GM19468 (cell line): ENCODE measurements around the gene MYO15B.

ENCODE experiments used
- ATAC-seq: cut with Tn5 transposase; IDR thresholded peaks from one replicate; pipeline ENCODE4 v1.9.1; 2021; ENCODE audit warnings: mild to moderate bottlenecking, moderate library complexity, moderate number of reproducible peaks; ENCODE audit not compliant: unreplicated experiment; ENCODE audit errors: extremely low read depth

MYO15B gene

DNA sequence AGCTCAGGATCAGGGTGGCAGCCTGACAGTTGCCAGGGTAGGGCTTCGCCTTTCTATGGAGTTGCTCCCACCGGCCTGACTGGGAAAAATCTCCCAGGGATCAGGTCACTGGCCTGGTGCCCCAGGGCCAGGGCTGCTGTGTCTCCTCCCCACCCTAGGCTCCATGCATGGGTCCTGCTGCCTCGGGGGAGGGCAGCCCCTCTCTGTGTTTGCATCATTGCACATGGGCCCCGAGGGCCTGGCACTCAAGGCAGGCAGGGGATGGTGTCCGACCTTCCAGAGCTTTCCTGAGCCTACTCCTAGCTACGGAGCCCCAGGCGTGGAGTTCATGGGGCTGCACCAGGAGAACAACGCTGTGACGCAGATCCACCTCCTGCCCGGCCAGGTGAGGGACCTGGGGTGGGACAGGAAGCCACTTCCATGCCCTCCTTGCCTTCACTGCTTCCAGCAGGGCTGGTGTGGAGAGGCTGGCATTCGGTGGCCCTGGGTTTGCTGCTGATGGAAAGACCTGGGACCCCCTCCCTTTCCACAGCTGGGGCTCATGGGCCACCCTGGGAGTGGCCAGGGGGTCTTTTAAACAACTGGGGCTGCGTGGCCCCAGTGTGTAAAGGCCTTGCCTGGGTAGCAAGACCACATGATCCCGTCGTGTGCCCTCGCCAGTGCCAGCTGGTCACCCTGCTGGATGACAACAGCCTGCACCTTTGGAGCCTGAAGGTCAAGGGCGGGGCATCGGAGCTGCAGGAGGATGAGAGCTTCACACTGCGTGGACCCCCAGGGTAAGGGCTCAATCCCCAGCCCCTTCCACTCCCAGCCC, 29.5 kb upstream of the MYO15B start:
- no peak for ATAC-seq

GRCh38 chr17:75558666-75559530, 28.7 kb upstream of the MYO15B start:
- ATAC-seq, result no peak

DNA sequence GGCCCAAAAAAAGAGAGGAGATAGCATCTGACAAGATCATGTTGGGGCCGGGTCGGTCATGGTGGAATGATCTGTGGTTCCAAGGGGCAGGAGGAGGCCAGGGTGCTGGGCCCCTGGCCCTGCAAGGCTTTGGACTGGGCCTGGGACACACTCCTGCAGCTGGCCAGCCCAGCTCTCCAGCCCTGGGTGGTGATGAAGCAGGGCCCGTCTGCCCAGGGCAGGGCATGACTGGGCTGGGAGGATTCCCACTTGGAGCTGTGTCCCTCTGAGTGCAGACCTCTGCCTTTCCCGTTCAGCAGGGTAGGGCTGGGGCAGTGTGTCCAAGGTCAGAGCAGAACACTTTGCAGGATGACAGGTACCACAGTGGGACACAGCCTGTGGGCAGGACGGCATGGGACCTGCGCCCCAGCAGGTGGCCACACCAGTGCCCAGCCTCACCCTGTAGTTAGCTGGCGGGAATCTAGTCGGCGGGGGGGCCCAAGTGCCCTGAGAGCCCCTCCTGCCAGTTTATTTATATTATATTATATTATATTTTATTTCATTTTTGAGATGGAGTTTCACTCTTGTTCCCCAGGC, 27.6 kb upstream of the MYO15B start:
- ATAC-seq, result no peak

- ATAC-seq, result no peak
These were observed 25.5 kb upstream of the MYO15B start for GRCh38 chr17:75561927-75562603.

- ATAC-seq, result no peak
These were observed 24.4 kb upstream of the MYO15B start for GRCh38 chr17:75563063-75563758.

GRCh38 chr17:75564195-75564594, 23.4 kb upstream of the MYO15B start:
- no peak for ATAC-seq

- no peak for ATAC-seq
These were observed 22.5 kb upstream of the MYO15B start for GRCh38 chr17:75565066-75565465.

GRCh38 chr17:75565618-75566017, 22.0 kb upstream of the MYO15B start:
- ATAC-seq, result no peak

- ATAC-seq, result no peak
These were observed 21.2 kb upstream of the MYO15B start for GRCh38 chr17:75566416-75566815.

- ATAC-seq, result no peak
These were observed 20.8 kb upstream of the MYO15B start for GRCh38 chr17:75566834-75567233.

DNA sequence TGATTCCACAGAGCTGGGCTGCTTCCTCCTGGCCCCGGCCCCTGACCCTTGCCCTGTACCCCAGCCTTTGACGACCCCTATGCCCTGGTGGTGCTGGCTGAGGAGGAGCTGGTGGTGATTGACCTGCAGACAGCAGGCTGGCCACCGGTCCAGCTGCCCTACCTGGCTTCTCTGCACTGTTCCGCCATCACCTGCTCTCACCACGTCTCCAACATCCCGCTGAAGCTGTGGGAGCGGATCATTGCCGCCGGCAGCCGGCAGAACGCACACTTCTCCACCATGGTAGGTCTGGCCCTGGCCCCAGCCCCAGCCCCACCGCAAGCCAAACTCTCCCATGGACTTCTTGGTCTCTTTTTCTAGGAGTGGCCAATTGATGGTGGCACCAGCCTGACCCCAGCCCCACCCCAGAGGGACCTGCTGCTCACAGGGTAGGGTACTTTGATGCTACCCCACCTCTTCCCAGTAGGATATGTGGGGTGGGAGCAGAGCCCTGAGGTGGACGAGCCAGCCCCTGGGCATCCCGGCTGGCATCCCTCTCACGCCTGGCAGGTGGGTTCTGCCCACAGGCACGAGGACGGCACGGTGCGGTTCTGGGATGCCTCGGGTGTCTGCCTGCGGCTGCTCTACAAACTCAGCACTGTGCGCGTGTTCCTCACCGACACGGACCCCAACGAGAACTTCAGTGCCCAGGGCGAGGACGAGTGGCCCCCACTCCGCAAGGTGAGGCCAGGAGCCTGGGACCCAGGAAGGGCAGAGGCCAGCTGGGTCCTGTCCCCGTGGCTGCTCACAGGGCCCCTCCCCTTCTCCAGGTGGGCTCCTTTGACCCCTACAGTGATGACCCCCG, 19.0 kb upstream of the MYO15B start:
- no peak for ATAC-seq

GRCh38 chr17:75570034-75570676, 17.4 kb upstream of the MYO15B start:
- ATAC-seq, result no peak

- no peak for ATAC-seq
These were observed 16.8 kb upstream of the MYO15B start for GRCh38 chr17:75570772-75571171.

DNA sequence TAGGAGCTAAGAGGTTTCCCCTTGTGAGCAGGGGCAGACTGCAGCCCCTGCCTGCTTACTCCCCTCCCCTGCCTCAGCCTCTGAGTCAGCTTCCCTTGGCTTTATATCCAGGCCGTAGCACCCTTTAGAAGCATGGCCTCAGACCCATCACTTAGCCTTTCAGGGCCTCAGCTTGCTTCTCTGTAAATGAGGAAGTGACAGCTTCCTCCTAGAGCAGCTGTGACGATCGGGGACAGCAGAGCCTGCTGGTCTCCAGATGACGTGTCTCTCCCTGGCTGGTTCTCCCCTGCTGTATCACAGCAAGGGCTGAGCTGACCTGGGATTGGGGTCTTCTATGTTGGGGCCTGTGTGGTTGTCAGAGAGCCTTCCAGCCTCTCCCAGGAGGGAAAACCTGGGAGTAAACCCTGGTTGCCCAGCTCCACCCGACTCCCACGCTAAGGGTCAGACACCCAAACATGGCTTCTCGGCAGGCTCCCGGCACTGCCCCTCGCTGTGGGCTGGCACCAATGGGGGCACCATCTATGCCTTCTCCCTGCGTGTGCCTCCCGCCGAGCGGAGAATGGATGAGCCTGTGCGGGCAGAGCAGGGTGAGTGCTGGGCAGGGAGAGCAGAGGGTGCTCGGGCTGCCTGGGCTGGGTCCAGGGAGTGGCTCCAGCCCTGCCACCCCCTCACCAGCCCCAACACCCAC, 16.3 kb upstream of the MYO15B start:
- no peak for ATAC-seq

DNA sequence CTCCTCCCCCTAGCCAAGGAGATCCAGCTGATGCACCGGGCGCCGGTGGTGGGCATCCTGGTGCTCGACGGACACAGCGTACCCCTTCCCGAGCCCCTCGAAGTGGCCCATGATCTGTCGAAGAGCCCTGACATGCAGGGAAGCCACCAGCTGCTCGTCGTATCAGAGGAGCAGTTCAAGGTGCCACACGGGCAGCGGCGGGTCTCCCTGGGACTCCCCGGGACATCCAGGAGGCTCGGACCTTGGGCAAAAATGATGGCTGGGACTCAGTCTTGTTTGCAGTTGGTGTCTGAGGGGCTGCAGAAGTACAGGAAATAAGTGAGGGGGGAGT, 15.8 kb upstream of the MYO15B start:
- ATAC-seq, result no peak

GRCh38 chr17:75572713-75573539, 14.7 kb upstream of the MYO15B start:
- ATAC-seq, result no peak

DNA sequence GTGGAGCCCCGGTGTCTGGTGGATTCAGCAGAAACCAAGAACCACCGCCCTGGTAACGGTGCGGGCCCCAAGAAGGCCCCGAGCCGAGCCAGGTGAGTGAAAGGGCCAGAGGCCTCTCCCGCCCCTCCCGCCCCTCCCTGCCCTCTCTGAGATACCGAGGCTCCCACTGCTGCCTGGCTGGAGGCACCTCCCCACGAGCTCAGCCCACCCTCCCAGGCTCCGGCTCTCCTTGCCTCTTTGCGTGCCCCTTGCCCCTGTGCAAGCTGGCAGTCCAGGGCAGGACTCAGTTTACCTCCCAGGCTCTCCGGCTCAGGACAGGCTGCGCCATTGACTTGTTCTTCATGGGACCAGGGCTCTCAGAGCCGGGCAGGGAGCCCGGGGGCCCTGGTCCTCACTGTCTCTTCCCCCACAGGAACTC, 14.1 kb upstream of the MYO15B start:
- no peak for ATAC-seq
